DOHH2 (cell line): ENCODE results near the gene DONSON.

Experiments
- EZH2phosphoT487 ChIP-seq: fragments of 200-600 bp; sonication (generic); IDR thresholded peaks from 2 replicates; pipeline ENCODE4 v1.6.1; 2017; ENCODE audit warnings: borderline replicate concordance, mild to moderate bottlenecking, antibody characterized with exemption, low read length, moderate library complexity, mixed read lengths
- TF ChIP-seq, protein P1 (sequence below): fragments of 200-600 bp; sonication (generic); IDR thresholded peaks from one replicate; pipeline ENCODE4 v1.5.1; 2014; ENCODE audit warnings: antibody characterized with exemption, mild to moderate bottlenecking, low read depth, low read length; ENCODE audit not compliant: poor library complexity, severe bottlenecking

GRCh38 chr21:33559813-33560212 lies 28.7 kb downstream of the DONSON start:
- TF ChIP-seq, protein P1, sequence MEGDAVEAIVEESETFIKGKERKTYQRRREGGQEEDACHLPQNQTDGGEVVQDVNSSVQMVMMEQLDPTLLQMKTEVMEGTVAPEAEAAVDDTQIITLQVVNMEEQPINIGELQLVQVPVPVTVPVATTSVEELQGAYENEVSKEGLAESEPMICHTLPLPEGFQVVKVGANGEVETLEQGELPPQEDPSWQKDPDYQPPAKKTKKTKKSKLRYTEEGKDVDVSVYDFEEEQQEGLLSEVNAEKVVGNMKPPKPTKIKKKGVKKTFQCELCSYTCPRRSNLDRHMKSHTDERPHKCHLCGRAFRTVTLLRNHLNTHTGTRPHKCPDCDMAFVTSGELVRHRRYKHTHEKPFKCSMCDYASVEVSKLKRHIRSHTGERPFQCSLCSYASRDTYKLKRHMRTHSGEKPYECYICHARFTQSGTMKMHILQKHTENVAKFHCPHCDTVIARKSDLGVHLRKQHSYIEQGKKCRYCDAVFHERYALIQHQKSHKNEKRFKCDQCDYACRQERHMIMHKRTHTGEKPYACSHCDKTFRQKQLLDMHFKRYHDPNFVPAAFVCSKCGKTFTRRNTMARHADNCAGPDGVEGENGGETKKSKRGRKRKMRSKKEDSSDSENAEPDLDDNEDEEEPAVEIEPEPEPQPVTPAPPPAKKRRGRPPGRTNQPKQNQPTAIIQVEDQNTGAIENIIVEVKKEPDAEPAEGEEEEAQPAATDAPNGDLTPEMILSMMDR, result no peak
- TF ChIP-seq EZH2phosphoT487, result no peak
